ENCODE results near the gene SVIL.

DNA sequence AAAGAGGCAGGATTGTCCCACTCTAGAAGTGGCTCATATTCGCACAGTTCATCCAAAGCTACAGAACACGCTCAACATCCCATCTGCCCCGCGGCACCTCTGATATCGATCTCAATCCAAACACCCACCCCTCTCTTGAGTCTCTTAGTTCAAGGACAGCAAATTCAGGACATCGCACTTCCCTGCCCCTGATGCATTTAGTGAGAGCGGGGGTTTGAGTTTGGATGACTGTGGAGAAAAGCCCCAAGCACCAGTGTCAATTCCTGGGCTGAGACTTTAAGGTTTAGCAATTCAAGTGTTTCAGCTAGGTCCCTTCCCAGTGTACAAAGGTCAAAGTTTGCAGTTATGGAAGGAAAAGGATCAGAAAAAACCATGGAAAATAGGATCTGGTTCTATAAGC is 179.7 kb downstream of the SVIL start:
- TF ChIP-seq, protein P1, sequence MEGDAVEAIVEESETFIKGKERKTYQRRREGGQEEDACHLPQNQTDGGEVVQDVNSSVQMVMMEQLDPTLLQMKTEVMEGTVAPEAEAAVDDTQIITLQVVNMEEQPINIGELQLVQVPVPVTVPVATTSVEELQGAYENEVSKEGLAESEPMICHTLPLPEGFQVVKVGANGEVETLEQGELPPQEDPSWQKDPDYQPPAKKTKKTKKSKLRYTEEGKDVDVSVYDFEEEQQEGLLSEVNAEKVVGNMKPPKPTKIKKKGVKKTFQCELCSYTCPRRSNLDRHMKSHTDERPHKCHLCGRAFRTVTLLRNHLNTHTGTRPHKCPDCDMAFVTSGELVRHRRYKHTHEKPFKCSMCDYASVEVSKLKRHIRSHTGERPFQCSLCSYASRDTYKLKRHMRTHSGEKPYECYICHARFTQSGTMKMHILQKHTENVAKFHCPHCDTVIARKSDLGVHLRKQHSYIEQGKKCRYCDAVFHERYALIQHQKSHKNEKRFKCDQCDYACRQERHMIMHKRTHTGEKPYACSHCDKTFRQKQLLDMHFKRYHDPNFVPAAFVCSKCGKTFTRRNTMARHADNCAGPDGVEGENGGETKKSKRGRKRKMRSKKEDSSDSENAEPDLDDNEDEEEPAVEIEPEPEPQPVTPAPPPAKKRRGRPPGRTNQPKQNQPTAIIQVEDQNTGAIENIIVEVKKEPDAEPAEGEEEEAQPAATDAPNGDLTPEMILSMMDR (IDR thresholded peaks at IDR 0.05; ENCODE audit: low read length), result no peak
- no peak for TF ChIP-seq EZH2 (IDR thresholded peaks at IDR 0.05; ENCODE audit: borderline replicate concordance, low read length)

All from OCI-LY1 (cell line).